Body of pancreas (tissue), 4 donors: ENCODE data around the gene ARCN1. TPM values are rescaled to one million over a fixed set of nuclear protein-coding genes. Genes with fewer than 3 reads are reported as not detected.

Source experiments
- ATAC-seq: fragments of 150-250 bp; one replicate; pipeline ENCODE4 v1.9.1; 2016
- DNase-seq, 4 donors: peaks; one replicate each; pipeline ENCODE4 v3.0.0-alpha.2; 2019
- H3K27ac ChIP-seq, 4 donors: fragments of 200-600 bp; sonication (generic); 1 replicate in 3 of 4; 2 replicates in 1 of 4; pipeline versions ENCODE4 v1.5.1 to v1.6.1; 2016 to 2019; ENCODE audit warnings: mild to moderate bottlenecking in 1 of 4, mixed read lengths in 1 of 4, moderate library complexity in 1 of 4
- H3K27me3 ChIP-seq, 2 donors: fragments of 200-600 bp; sonication (generic); one replicate each; pipeline ENCODE4 v1.6.0; 2016; ENCODE audit warnings: mild to moderate bottlenecking in 1 of 2
- H3K36me3 ChIP-seq, 2 donors: fragments of 200-600 bp; sonication (generic); replicated peaks in 1 of 2; 2 replicates each; pipeline ENCODE4 v1.5.1; 2016; ENCODE audit warnings: low read depth in 2 of 2; ENCODE audit not compliant: insufficient read depth in 1 of 2
- H3K4me1 ChIP-seq: fragments of 200-600 bp; sonication (generic); one replicate; pipeline ENCODE4 v1.6.0; 2016
- H3K4me3 ChIP-seq, 2 donors: fragments of 200-600 bp; sonication (generic); 1 replicate in 1 of 2; 2 replicates in 1 of 2; pipeline ENCODE4 v1.5.1; 2016 to 2019
- H3K9me3 ChIP-seq, 3 donors: fragments of 200-600 bp; sonication (generic); 1 replicate in 2 of 3; 2 replicates in 1 of 3; pipeline ENCODE4 v1.5.1; 2016
- CTCF ChIP-seq, 7 experiments: fragments of 450-650 bp in 4 of 7; fragments of 200-600 bp in 3 of 7; sonication (generic) in 3 of 7; IDR thresholded peaks; one replicate each; pipeline ENCODE4 v1.5.1; 2016 to 2019; ENCODE audit warnings: antibody characterized with exemption in 7 of 7
- POLR2A ChIP-seq, 3 donors: fragments of 450-650 bp; IDR thresholded peaks; one replicate each; pipeline ENCODE4 v1.6.1; 2016; ENCODE audit warnings: antibody characterized with exemption in 3 of 3, mild to moderate bottlenecking in 2 of 3
- WGBS, 2 donors: methylation state at CpG; one replicate each; pipeline ENCODE4 v1.1.5; 2017; 5-methylcytosine and 5-hydroxymethylcytosine counted together
- intact Hi-C: fragments of 100-400 bp; cut with DNase I; formaldehyde crosslinking; loops from one replicate; pipeline ENCODE4 v1.15.1; 2023
- total RNA-seq, 2 donors: library from RNA; depleted of rRNA; stranded (reverse); fragments of >200 nt; gene quantifications; one replicate each; pipeline ENCODE4 v1.1.0, GENCODE V29; 2016

ARCN1 gene
- total RNA-seq, 2 donors from 2014 or later, result 49.8 to 64.3 TPM

DNA sequence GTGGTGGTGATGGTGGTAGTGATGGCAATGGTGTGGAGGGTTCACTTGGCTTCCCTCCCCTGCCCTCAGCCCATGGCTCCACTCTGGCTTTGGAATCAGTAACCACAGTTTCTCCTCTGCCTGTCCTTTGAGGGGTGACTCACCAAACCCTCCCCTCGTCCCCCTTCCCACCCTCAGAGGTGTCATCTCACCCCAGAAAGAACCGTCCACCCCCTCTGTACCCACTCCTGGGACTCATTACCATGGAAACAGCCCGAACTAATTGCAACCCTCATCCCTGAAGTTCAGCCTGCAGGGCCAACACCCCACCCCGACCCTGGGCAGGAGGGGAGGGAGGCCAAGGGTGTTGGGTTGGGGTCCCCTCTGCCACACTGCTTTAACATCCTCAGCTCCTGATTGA, 61.8 kb downstream of the ARCN1 start:
- DNase-seq (no peak), ATAC-seq (no peak)
- intact Hi-C loops, result no loop called here
- Histone ChIP-seq H3K9me3 (no peaks in the 10 kb centered on the region), H3K36me3 (no peaks in the 10 kb centered on the region), H3K27me3 (no peaks in the 10 kb centered on the region), H3K4me1 (peaks cover 37% of the 10 kb centered on the region), H3K4me3 (no peak overlapping the region), H3K27ac (peak overlapping the region in 3 of 4 donors; percentile 66 to 74 (median 68))
- 36 to 50% methylated on average over 3 to 4 of the region's 4 CpGs for WGBS, 2 donors
- TF ChIP-seq POLR2A (IDR thresholded peaks at IDR 0.05) (no peak), CTCF (IDR thresholded peaks at IDR 0.05) (no peak)

GRCh38 chr11:118634431-118635236, 62.4 kb downstream of the ARCN1 start:
- peak; percentile 12 to 69 (median 41) for TF ChIP-seq CTCF (IDR thresholded peaks at IDR 0.05)
- peak; percentile 32 to 56 (median 40) for TF ChIP-seq POLR2A (IDR thresholded peaks at IDR 0.05)
- DNase-seq, result peak; percentile 88 to 93 (median 90)
- intact Hi-C loops, result no loop called here
- H3K4me1 ChIP-seq, result peaks cover 37% of the 10 kb centered on the region
- peak overlapping the region; percentile 18 to 74 (median 67) for H3K27ac ChIP-seq
- no peaks in the 10 kb centered on the region for H3K36me3 ChIP-seq
- peak; percentile 94 for ATAC-seq
- 20 to 22% methylated on average over 20 to 33 of the region's 41 CpGs for WGBS, 2 donors
- peak overlapping the region in 1 of 2 donors; percentile 1 for H3K4me3 ChIP-seq
- H3K27me3 ChIP-seq, result no peaks in the 10 kb centered on the region
- H3K9me3 ChIP-seq, result no peaks in the 10 kb centered on the region

DNA sequence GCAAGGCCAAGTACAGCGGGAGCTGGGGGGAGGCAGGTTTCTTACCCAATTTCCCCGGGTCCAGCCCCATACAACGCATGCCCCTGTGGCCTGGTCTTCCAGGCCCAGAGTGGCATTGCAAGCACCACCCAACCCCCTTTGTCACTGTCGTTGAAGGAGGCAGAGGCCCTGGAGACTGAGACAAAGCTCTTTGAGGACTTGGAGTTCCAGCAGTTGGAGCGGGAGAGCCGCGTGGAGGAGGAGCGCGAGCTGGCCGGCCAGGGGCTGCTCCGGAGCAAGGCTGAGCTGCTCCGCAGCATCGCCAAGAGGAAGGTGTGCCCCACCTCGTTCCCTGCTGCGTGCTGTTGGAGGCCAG, 63.0 kb downstream of the ARCN1 start:
- TF ChIP-seq POLR2A (IDR thresholded peaks at IDR 0.05) (no peak), CTCF (IDR thresholded peaks at IDR 0.05) (no peak)
- Histone ChIP-seq H3K27me3 (no peaks in the 10 kb centered on the region), H3K4me3 (peak overlapping the region in 1 of 2 donors; percentile 1), H3K36me3 (no peaks in the 10 kb centered on the region), H3K27ac (peak overlapping the region; percentile 18 to 74 (median 67)), H3K9me3 (no peaks in the 10 kb centered on the region), H3K4me1 (peaks cover 36% of the 10 kb centered on the region)
- DNase-seq (peak in 2 of 4 donors; percentile 49 to 53), ATAC-seq (no peak)
- intact Hi-C loops, result no loop called here
- WGBS, 2 donors, result 27 to 30% methylated on average over 4 to 15 of the region's 15 CpGs

- ATAC-seq (no peak), DNase-seq (no peak)
- H3K36me3 ChIP-seq, result no peaks in the 10 kb centered on the region
- TF ChIP-seq POLR2A (IDR thresholded peaks at IDR 0.05), result no peak
- TF ChIP-seq CTCF (IDR thresholded peaks at IDR 0.05), result no peak
- intact Hi-C loops, result no loop called here
- H3K27ac ChIP-seq, result peak overlapping the region in 3 of 4 donors; percentile 66 to 74 (median 68)
- no peaks in the 10 kb centered on the region for H3K9me3 ChIP-seq
- peaks cover 37% of the 10 kb centered on the region for H3K4me1 ChIP-seq
- 73 to 79% methylated on average over 2 of the region's 2 CpGs for WGBS, 2 donors
- H3K27me3 ChIP-seq, result no peaks in the 10 kb centered on the region
- H3K4me3 ChIP-seq, result no peak overlapping the region
Observed at GRCh38 chr11:118635642-118636041, 63.4 kb downstream of the ARCN1 start.
